B cell (primary cell): ENCODE results near the gene IL12RB1. TPM values are rescaled to one million over a fixed set of nuclear protein-coding genes. Genes with fewer than 3 reads are reported as not detected.
A peak's percentile ranks its signal among the peaks of the same experiment; 100 is the strongest.

Experiments used
- ATAC-seq: fragments of 200-7000 bp; cut with Tn5 transposase; one replicate; pipeline ENCODE4 v1.10.0; 2021; ENCODE audit warnings: low read depth, mild to moderate bottlenecking, moderate number of reproducible peaks, moderate library complexity
- CTCF ChIA-PET: fragments of 350-600 bp; sonication (Branson Sonifier 250); formaldehyde crosslinking; loops from one replicate; lab custom pipeline; 2021; ENCODE audit warnings: antibody characterized with exemption, inconsistent platforms; lab: Charles Lee
- POLR2A ChIA-PET: fragments of 350-600 bp; sonication (Branson Sonifier 250); formaldehyde crosslinking; loops from one replicate; lab custom pipeline; 2021; ENCODE audit warnings: antibody characterized with exemption; lab: Charles Lee
- DNase-seq: peaks from one replicate; pipeline ENCODE4 v3.0.0; 2013
- H2AFZ ChIP-seq: 2 replicates; pipeline ENCODE4 v1.6.1; 2012; ENCODE audit warnings: mild to moderate bottlenecking, low read depth, low read length; ENCODE audit not compliant: insufficient read depth, poor library complexity, severe bottlenecking
- H3K27ac ChIP-seq, 2 donors: 1 replicate in 1 of 2; 2 replicates in 1 of 2; pipeline ENCODE4 v1.5.1; 2012 to 2013; ENCODE audit warnings: low read length in 2 of 2, mild to moderate bottlenecking in 2 of 2, moderate library complexity in 1 of 2
- H3K27me3 ChIP-seq, 4 experiments: fragments of 200-600 bp in 1 of 4; sonication (generic) in 1 of 4; replicated peaks in 1 of 4; 1 replicate in 2 of 4; 2 replicates in 2 of 4; pipeline versions ENCODE4 v1.6.1 to v1.7.0; 2013 to 2016; ENCODE audit warnings: low read length in 3 of 4, mild to moderate bottlenecking in 2 of 4, mixed read lengths in 1 of 4, moderate library complexity in 1 of 4; ENCODE audit not compliant: insufficient read depth in 4 of 4, control insufficient read depth in 3 of 4; ENCODE audit errors: control extremely low read depth in 1 of 4
- H3K36me3 ChIP-seq, 2 experiments: replicated peaks in 1 of 2; 1 replicate in 1 of 2; 2 replicates in 1 of 2; pipeline versions ENCODE4 v1.6.1 to v1.7.1; 2013; ENCODE audit warnings: low read length in 1 of 2; ENCODE audit not compliant: insufficient read depth in 2 of 2, control insufficient read depth in 1 of 2; ENCODE audit errors: control extremely low read depth in 1 of 2, extremely low read depth in 1 of 2
- H3K4me1 ChIP-seq, 2 donors: fragments of 200-600 bp in 1 of 2; sonication (generic) in 1 of 2; 1 replicate in 1 of 2; 2 replicates in 1 of 2; pipeline versions ENCODE4 v1.5.1 to v1.6.1; 2013 to 2017; ENCODE audit warnings: low read length in 2 of 2; ENCODE audit not compliant: control insufficient read depth in 2 of 2, insufficient read depth in 2 of 2
- H3K4me2 ChIP-seq: replicated peaks from 2 replicates; pipeline ENCODE3; 2012; ENCODE audit warnings: mild to moderate bottlenecking, low read depth, low read length; ENCODE audit not compliant: poor library complexity, severe bottlenecking
- H3K4me3 ChIP-seq, 5 experiments: fragments of 200-600 bp in 1 of 5; sonication (generic) in 1 of 5; 1 replicate in 3 of 5; 2 replicates in 2 of 5; pipeline versions ENCODE4 v1.5.1 to v1.7.0; 2011 to 2016; ENCODE audit warnings: low read length in 4 of 5, mild to moderate bottlenecking in 4 of 5, low read depth in 2 of 5, control low read depth in 1 of 5, moderate library complexity in 1 of 5; ENCODE audit not compliant: insufficient read depth in 1 of 5; ENCODE audit errors: control extremely low read depth in 1 of 5, extremely low read depth in 1 of 5
- H3K79me2 ChIP-seq: fragments of 200-600 bp; sonication (generic); one replicate; pipeline ENCODE4 v1.6.0; 2016; ENCODE audit warnings: low read length; ENCODE audit not compliant: control insufficient read depth, insufficient read depth
- H3K9ac ChIP-seq: fragments of 200-600 bp; sonication (generic); 2 replicates; pipeline ENCODE4 v1.6.1; 2017; ENCODE audit warnings: mild to moderate bottlenecking, low read length, moderate library complexity
- H3K9me3 ChIP-seq, 3 donors: one replicate each; pipeline versions ENCODE4 v1.6.1 to v1.7.1; 2013; ENCODE audit warnings: low read length in 2 of 3; ENCODE audit not compliant: control insufficient read depth in 2 of 3, insufficient read depth in 1 of 3; ENCODE audit errors: control extremely low read depth in 1 of 3
- H4K20me1 ChIP-seq: 2 replicates; pipeline ENCODE4 v1.6.0; 2012; ENCODE audit warnings: mild to moderate bottlenecking, low read length; ENCODE audit not compliant: insufficient read depth, control insufficient read depth, poor library complexity, severe bottlenecking
- H3K27ac Mint-ChIP-seq: one replicate; pipeline ENCODE4 v1.8.0; 2021; ENCODE audit warnings: mixed read lengths
- H3K27me3 Mint-ChIP-seq: one replicate; pipeline ENCODE4 v1.8.0; 2021; ENCODE audit warnings: mixed read lengths
- H3K4me1 Mint-ChIP-seq: one replicate; pipeline ENCODE4 v1.8.0; 2021; ENCODE audit warnings: mixed read lengths
- H3K4me3 Mint-ChIP-seq: one replicate; pipeline ENCODE4 v1.8.0; 2021; ENCODE audit warnings: mixed read lengths
- H3K9me3 Mint-ChIP-seq: one replicate; pipeline ENCODE4 v1.8.0; 2022; ENCODE audit warnings: mixed read lengths; ENCODE audit not compliant: insufficient read depth
- EZH2 ChIP-seq: IDR thresholded peaks from 2 replicates; pipeline ENCODE4 v1.6.1; 2012; ENCODE audit warnings: borderline replicate concordance, low read depth, mild to moderate bottlenecking, moderate library complexity, low read length; ENCODE audit not compliant: insufficient read depth, poor library complexity, severe bottlenecking
- WGBS: methylation state at CpG from one replicate; pipeline ENCODE4 v1.1.5; 2013; ENCODE audit warnings: missing lambda C conversion rate; ENCODE audit not compliant: insufficient coverage; 5-methylcytosine and 5-hydroxymethylcytosine counted together
- intact Hi-C: fragments of 100-400 bp; cut with micrococcal nuclease; formaldehyde crosslinking; loops from one replicate; pipeline ENCODE4 v1.10.0; 2022
- polyA plus RNA-seq: library from polyadenylated mRNA; depleted of rRNA; stranded (reverse); fragments of >200 nt; gene quantifications from 2 replicates; pipeline ENCODE4 v1.2.3, GENCODE V29; 2012
- total RNA-seq, 2 donors: library from RNA; stranded (reverse); fragments of 120-200 nt in 1 of 2; gene quantifications; 1 replicate in 1 of 2; 2 replicates in 1 of 2; pipeline versions ENCODE4 v1.2.3 to v1.2.4, GENCODE V29; 2013 to 2022
- TF ChIP-seq, protein P1 (sequence below): fragments of 200-600 bp; IDR thresholded peaks from one replicate; pipeline ENCODE4 v1.8.0; 2022; ENCODE audit warnings: antibody characterized with exemption, mild to moderate bottlenecking

Gene IL12RB1
- total and polyA plus RNA-seq, 2 donors (not counting 1 experiment from before 2014, with no cell fraction given), result 18.8 to 24.5 TPM

DNA sequence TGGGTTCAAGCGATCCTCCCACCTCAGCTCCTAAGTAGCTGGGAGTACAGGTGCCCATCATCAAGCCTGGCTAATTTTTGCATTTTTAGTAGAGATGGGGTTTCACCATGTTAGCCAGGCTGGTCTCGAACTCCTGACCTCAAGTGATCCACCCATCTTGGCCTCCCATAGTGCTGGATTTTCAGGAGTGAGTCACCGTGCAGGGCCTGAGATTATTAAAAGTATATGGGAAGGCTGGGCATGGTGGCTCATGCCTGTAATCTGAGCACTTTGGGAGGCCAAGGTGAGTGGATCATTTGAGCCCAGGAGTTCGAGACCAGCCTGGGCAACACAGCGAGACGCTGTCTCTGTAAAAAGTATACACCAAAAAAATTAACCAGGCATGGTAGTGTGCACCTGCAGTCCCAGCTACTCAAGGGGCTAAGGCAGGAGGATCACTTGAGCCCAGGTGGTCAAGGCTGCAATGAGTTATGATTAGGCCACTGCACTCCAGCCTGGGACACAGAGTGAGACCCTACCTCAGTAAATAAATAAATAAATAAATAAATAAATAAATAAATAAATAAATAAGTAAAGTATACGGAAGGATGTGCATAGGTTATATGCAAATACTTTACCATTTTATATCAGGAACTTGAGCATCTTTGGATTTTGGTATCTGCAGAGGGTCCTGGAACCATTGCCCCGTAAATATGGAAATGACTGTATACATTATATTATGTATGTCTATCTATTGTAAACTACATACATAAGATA is 854 bp downstream of the IL12RB1 start:
- H3K4me3 ChIP-seq, result peak overlapping the region in 1 of 5 experiments; percentile 87
- peak overlapping the region; percentile 73 to 79 for H3K27ac ChIP-seq
- H3K9me3 ChIP-seq, result no peaks in the 10 kb centered on the region
- DNase-seq (no peak), ATAC-seq (no peak)
- peaks cover 8% of the 10 kb centered on the region for H3K9me3 Mint-ChIP-seq
- no peaks in the 10 kb centered on the region for H4K20me1 ChIP-seq
- H3K27ac Mint-ChIP-seq, result no peak overlapping the region
- H2AFZ ChIP-seq, result no peak overlapping the region
- peak overlapping the region; percentile 92 for H3K9ac ChIP-seq
- peaks cover 50% of the 10 kb centered on the region for H3K4me1 Mint-ChIP-seq
- H3K4me2 ChIP-seq, result peak overlapping the region; percentile 98
- 58% methylated on average over 4 of the region's 8 CpGs for WGBS
- H3K4me3 Mint-ChIP-seq, result peak overlapping the region; percentile 90
- H3K27me3 Mint-ChIP-seq, result no peaks in the 10 kb centered on the region
- peaks cover 40 to 52% of the 10 kb centered on the region in 2 donors for H3K4me1 ChIP-seq
- H3K27me3 ChIP-seq, result no peaks in the 10 kb centered on the region
- H3K79me2 ChIP-seq, result peaks cover 38% of the 10 kb centered on the region
- intact Hi-C loops, result no loop called here
- no peaks in the 10 kb centered on the region for H3K36me3 ChIP-seq
- ChIA-PET POLR2A (interaction anchor here (2.2 kb wide), 1 partner anchor 23 kb away, joined by 13 read pairs; no protein-coding TSS in a partner anchor), CTCF (interaction anchor here (0.9 to 7.1 kb wide), 3 partner anchors 25 to 62 kb away, joined by 4 to 58 read pairs (median 6); no protein-coding TSS in a partner anchor)
- TF ChIP-seq EZH2, result no peak
- TF ChIP-seq, protein P1, sequence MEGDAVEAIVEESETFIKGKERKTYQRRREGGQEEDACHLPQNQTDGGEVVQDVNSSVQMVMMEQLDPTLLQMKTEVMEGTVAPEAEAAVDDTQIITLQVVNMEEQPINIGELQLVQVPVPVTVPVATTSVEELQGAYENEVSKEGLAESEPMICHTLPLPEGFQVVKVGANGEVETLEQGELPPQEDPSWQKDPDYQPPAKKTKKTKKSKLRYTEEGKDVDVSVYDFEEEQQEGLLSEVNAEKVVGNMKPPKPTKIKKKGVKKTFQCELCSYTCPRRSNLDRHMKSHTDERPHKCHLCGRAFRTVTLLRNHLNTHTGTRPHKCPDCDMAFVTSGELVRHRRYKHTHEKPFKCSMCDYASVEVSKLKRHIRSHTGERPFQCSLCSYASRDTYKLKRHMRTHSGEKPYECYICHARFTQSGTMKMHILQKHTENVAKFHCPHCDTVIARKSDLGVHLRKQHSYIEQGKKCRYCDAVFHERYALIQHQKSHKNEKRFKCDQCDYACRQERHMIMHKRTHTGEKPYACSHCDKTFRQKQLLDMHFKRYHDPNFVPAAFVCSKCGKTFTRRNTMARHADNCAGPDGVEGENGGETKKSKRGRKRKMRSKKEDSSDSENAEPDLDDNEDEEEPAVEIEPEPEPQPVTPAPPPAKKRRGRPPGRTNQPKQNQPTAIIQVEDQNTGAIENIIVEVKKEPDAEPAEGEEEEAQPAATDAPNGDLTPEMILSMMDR, result no peak
